K562 (cell line): ENCODE measurements around the gene KDM5A. TPM values are rescaled to one million over a fixed set of nuclear protein-coding genes. Genes with fewer than 3 reads are reported as not detected.

Experiments used
- ATAC-seq: fragments of 200-7000 bp; cut with Tn5 transposase; 3 replicates; pipeline ENCODE4 v1.9.1; 2020; ENCODE audit warnings: moderate library complexity
- BruUV-seq: library from RNA; stranded (reverse); fragments of 400-500 nt; replicated peaks from 2 replicates; lab custom pipeline; 2021; lab: Mats Ljungman, UMichigan
- CTCF ChIA-PET: fragments of 300-600 bp; formaldehyde crosslinking; extraction: SDS; loops from one replicate; lab custom pipeline; 2021; ENCODE audit warnings: low intra/inter-chr PET ratio; lab: Yijun Ruan, JAX
- POLR2A ChIA-PET: fragments of 300-600, 350-650 bp; sonication (Branson Sonifier 250); formaldehyde crosslinking; extraction: SDS; loops from one replicate; lab custom pipeline; 2021; ENCODE audit warnings: antibody characterized with exemption, inconsistent platforms; lab: Yijun Ruan, JAX
- DNase-seq, 4 experiments: peaks; one replicate each; pipeline versions ENCODE4 v3.0.0 to v3.0.0-alpha.2; 2011 to 2018; ENCODE audit warnings: low spot score in 3 of 4, mixed read lengths in 3 of 4; ENCODE audit errors: extremely low read depth in 1 of 4
- FAIRE-seq: peaks from 2 replicates; lab custom pipeline; 2011; peaks lifted over from hg19 to GRCh38; lab: Jason Lieb, UNC
- H2AFZ ChIP-seq: 2 replicates; pipeline ENCODE4 v1.6.0; 2011; ENCODE audit warnings: low read depth, low read length, control low read depth, inconsistent platforms
- H3K27ac ChIP-seq: fragments of 200-600 bp; 3 replicates; pipeline ENCODE4 v1.8.0; 2011; ENCODE audit warnings: low read depth, mild to moderate bottlenecking, control low read depth, inconsistent platforms, low read length, moderate library complexity, mixed read lengths; ENCODE audit errors: extremely low read depth
- H3K27me3 ChIP-seq, 2 experiments: fragments of 300-600 bp in 1 of 2; 2 replicates in 1 of 2; 3 replicates in 1 of 2; pipeline versions ENCODE4 v1.6.0 to v1.8.0; 2011; ENCODE audit warnings: inconsistent platforms in 2 of 2, low read length in 2 of 2, mild to moderate bottlenecking in 1 of 2, mixed read lengths in 1 of 2, moderate library complexity in 1 of 2; ENCODE audit not compliant: control insufficient read depth in 2 of 2, insufficient read depth in 2 of 2
- H3K36me3 ChIP-seq: fragments of 300-600 bp; 3 replicates; pipeline ENCODE4 v1.8.0; 2011; ENCODE audit warnings: mild to moderate bottlenecking, low read length, inconsistent platforms; ENCODE audit not compliant: control insufficient read depth, insufficient read depth
- H3K4me1 ChIP-seq, 2 experiments: fragments of 200-600 bp in 1 of 2; replicated peaks in 1 of 2; 2 replicates in 1 of 2; 3 replicates in 1 of 2; pipeline versions ENCODE4 v1.5.1 to v1.8.0; 2011; ENCODE audit warnings: inconsistent platforms in 2 of 2, low read length in 2 of 2, mild to moderate bottlenecking in 1 of 2, mixed read lengths in 1 of 2, moderate library complexity in 1 of 2; ENCODE audit not compliant: control insufficient read depth in 2 of 2, insufficient read depth in 2 of 2
- H3K4me2 ChIP-seq: 2 replicates; pipeline ENCODE4 v1.6.1; 2011; ENCODE audit warnings: low read length, control low read depth, inconsistent platforms, mixed read lengths; ENCODE audit not compliant: insufficient read depth
- H3K4me3 ChIP-seq: fragments of 200-600 bp; sonication (generic), shearing (Covaris generic); 2 replicates; pipeline ENCODE4 v1.5.1; 2016; ENCODE audit warnings: control low read depth, inconsistent platforms
- H3K79me2 ChIP-seq: fragments of 200-600 bp; 3 replicates; pipeline ENCODE4 v1.8.0; 2011; ENCODE audit warnings: low read length, inconsistent platforms; ENCODE audit not compliant: control insufficient read depth, insufficient read depth
- H3K9ac ChIP-seq, 2 experiments: 2 replicates each; pipeline versions ENCODE4 v1.6.0 to v1.6.1; 2011; ENCODE audit warnings: low read depth in 2 of 2, low read length in 2 of 2, control low read depth in 1 of 2, inconsistent platforms in 1 of 2, mild to moderate bottlenecking in 1 of 2, mixed read lengths in 1 of 2; ENCODE audit not compliant: insufficient read depth in 1 of 2
- H3K9me1 ChIP-seq: one replicate; pipeline ENCODE4 v1.6.0; 2011; ENCODE audit warnings: inconsistent platforms, mild to moderate bottlenecking, low read length, moderate library complexity; ENCODE audit not compliant: control insufficient read depth, insufficient read depth
- H3K9me3 ChIP-seq: replicated peaks from 2 replicates; pipeline ENCODE4 v1.5.1; 2011; ENCODE audit warnings: low read depth, low read length, inconsistent platforms; ENCODE audit not compliant: control insufficient read depth, insufficient read depth
- H4K20me1 ChIP-seq: replicated peaks from 2 replicates; pipeline ENCODE4 v1.6.1; 2011; ENCODE audit warnings: low read length, inconsistent platforms, mixed read lengths; ENCODE audit not compliant: control insufficient read depth, insufficient read depth
- AFF4 ChIP-seq: sonication (generic); formaldehyde crosslinking; IDR thresholded peaks from 2 replicates; pipeline ENCODE4 v1.8.0; 2023; ENCODE audit warnings: mild to moderate bottlenecking, missing genetic modification reagents
- ELF1 ChIP-seq: fragments of 200-800 bp; sonication (Bioruptor generic); IDR thresholded peaks from 2 replicates; pipeline ENCODE4 v1.6.1; 2016; ENCODE audit warnings: missing genetic modification characterization, missing compliant biosample characterization
- KDM2B ChIP-seq: fragments of 250-450 bp; sonication (Bioruptor Pico); IDR thresholded peaks from 2 replicates; pipeline ENCODE4 v1.8.0; 2021; ENCODE audit warnings: mild to moderate bottlenecking, moderate library complexity
- PURB ChIP-seq: sonication (generic); formaldehyde crosslinking; IDR thresholded peaks from 2 replicates; pipeline ENCODE4 v1.9.0; 2021; ENCODE audit warnings: low read depth, mild to moderate bottlenecking, missing genetic modification reagents
- SMAD1 ChIP-seq: fragments of 150-350 bp; IDR thresholded peaks from 2 replicates; pipeline ENCODE4 v1.6.1; 2014; ENCODE audit warnings: low read length, low read depth; ENCODE audit not compliant: partially characterized antibody
- SRSF7 ChIP-seq: fragments of 200-400 bp; formaldehyde crosslinking; optimal IDR thresholded peaks from 2 replicates; pipeline ENCODE3; 2017; ENCODE audit warnings: mild to moderate bottlenecking, low read depth, low read length
- WGBS: fragments of 100-300 bp; shearing (Covaris generic); methylation state at CpG from one replicate; pipeline ENCODE4 v1.1.6; 2016; ENCODE audit warnings: low coverage, mixed read lengths; ENCODE audit not compliant: insufficient coverage; ENCODE audit errors: missing lambda C conversion rate; 5-methylcytosine and 5-hydroxymethylcytosine counted together
- in situ Hi-C: fragments of 300-500 bp; cut with MboI; formaldehyde crosslinking; loops from 4 replicates; pipeline ENCODE4 v1.15.0; 2018; ENCODE audit warnings: inconsistent platforms, mixed read lengths
- intact Hi-C: fragments of 100-400 bp; cut with micrococcal nuclease; formaldehyde crosslinking; loops from 2 replicates; pipeline ENCODE4 v1.14.2; 2022
- polyA plus RNA-seq, 8 experiments: library from polyadenylated mRNA; depleted of rRNA in 4 of 8; stranded (reverse) in 5 of 8; unstranded in 3 of 8; fragments of >200 nt; fragmentation: Nextera tagmentation in 2 of 8; fragmentation: Illumina TruSeq in 1 of 8; extraction: Ambion mirVana in 2 of 8; extraction: Trizol in 1 of 8; gene quantifications; 2 replicates each; pipeline versions ENCODE4 v1.2.1 to v1.2.3, GENCODE V29; 2011 to 2014; ENCODE audit warnings: inconsistent platforms in 1 of 8, missing spikeins in 1 of 8
- total RNA-seq, 7 experiments: library from RNA; depleted of rRNA in 6 of 7; stranded (reverse); fragments of >200 nt in 6 of 7; fragmentation: Illumina TruSeq in 2 of 7; extraction: Trizol in 2 of 7; gene quantifications; 2 replicates each; pipeline versions ENCODE4 v1.2.1 to v1.2.3, GENCODE V29; 2011 to 2021; ENCODE audit warnings: low replicate concordance in 1 of 7

The KDM5A gene
- total and polyA plus RNA-seq, 9 of the 15 experiments (the other 6 are each of a cell fraction or from before 2014, with no cell fraction given): 5.5 to 35.1 (median 13.1) TPM

GRCh38 chr12:308511-308910 lies 80.6 kb downstream of the KDM5A start:
- in situ Hi-C loops (no loop called here), intact Hi-C loops (no loop called here)
- no peak overlapping the region for H3K4me3 ChIP-seq
- TF ChIP-seq SRSF7: no peak
- no peak for TF ChIP-seq ELF1
- TF ChIP-seq SMAD1: no peak
- no peak for TF ChIP-seq PURB (CRISPR knock-in tag)
- no peak for TF ChIP-seq AFF4
- no peak for TF ChIP-seq KDM2B
- ChIA-PET POLR2A (interaction anchor here (0.5 kb wide), 1 partner anchor 33 kb away, joined by 3 read pairs; no protein-coding TSS in a partner anchor), CTCF (no interaction called here)
- 56% methylated on average over 2 of the region's 2 CpGs for WGBS
- FAIRE-seq (no peak), ATAC-seq (no peak), DNase-seq (no peak)
- H3K27ac ChIP-seq: no peak overlapping the region
- no peaks in the 10 kb centered on the region for H3K4me1 ChIP-seq
- no peaks in the 10 kb centered on the region for H3K9me1 ChIP-seq
- H4K20me1 ChIP-seq: no peaks in the 10 kb centered on the region
- H3K4me2 ChIP-seq: no peak overlapping the region
- no peak overlapping the region for H3K9ac ChIP-seq
- H2AFZ ChIP-seq: no peak overlapping the region
- no peaks in the 10 kb centered on the region for H3K9me3 ChIP-seq
- peaks cover 74% of the 10 kb centered on the region for H3K36me3 ChIP-seq
- H3K27me3 ChIP-seq: no peaks in the 10 kb centered on the region
- BruUV-seq: no TSS peak
- H3K79me2 ChIP-seq: no peaks in the 10 kb centered on the region; the same call in 2 of the 3 replicates
